Glutamatergic neuron (in vitro differentiated cells): ENCODE data around the gene TNFRSF11A. TPM values are rescaled to one million over a fixed set of nuclear protein-coding genes. Genes with fewer than 3 reads are reported as not detected.
A peak's percentile ranks its signal among the peaks of the same experiment; 100 is the strongest.

Source experiments
- DNase-seq: peaks from one replicate; pipeline ENCODE4 v3.0.0; 2022
- H3K27ac Mint-ChIP-seq: one replicate; pipeline ENCODE4 v1.8.0; 2020; ENCODE audit warnings: mild to moderate bottlenecking, mixed read lengths, inconsistent platforms; ENCODE audit not compliant: unreplicated experiment
- H3K27me3 Mint-ChIP-seq: one replicate; pipeline ENCODE4 v1.8.0; 2020; ENCODE audit warnings: mild to moderate bottlenecking, moderate library complexity, mixed read lengths, inconsistent platforms; ENCODE audit not compliant: unreplicated experiment
- H3K36me3 Mint-ChIP-seq: one replicate; pipeline ENCODE4 v1.8.0; 2020; ENCODE audit warnings: mild to moderate bottlenecking, mixed read lengths, inconsistent platforms; ENCODE audit not compliant: unreplicated experiment
- H3K4me1 Mint-ChIP-seq: one replicate; pipeline ENCODE4 v1.8.0; 2020; ENCODE audit warnings: mild to moderate bottlenecking, low read depth, mixed read lengths, inconsistent platforms; ENCODE audit not compliant: unreplicated experiment
- H3K4me3 Mint-ChIP-seq: one replicate; pipeline ENCODE4 v1.8.0; 2020; ENCODE audit warnings: mild to moderate bottlenecking, mixed read lengths, inconsistent platforms; ENCODE audit not compliant: unreplicated experiment
- H3K9me3 Mint-ChIP-seq: one replicate; pipeline ENCODE4 v1.8.0; 2020; ENCODE audit warnings: mild to moderate bottlenecking, moderate library complexity, mixed read lengths, inconsistent platforms; ENCODE audit not compliant: unreplicated experiment
- long read RNA-seq: library from polyadenylated mRNA; unstranded; transcript quantifications from one replicate; pipeline ENCODE4 v2.0.0, GENCODE V29; 2020; ENCODE audit not compliant: unreplicated experiment
- total RNA-seq: library from RNA; stranded (reverse); fragmentation: NEBNext Ultra II Directional; extraction: Animal tissue kit (Norgen Biotek cat#: 25700); gene quantifications from one replicate; pipeline ENCODE4 v1.2.1, GENCODE V29; 2021; ENCODE audit not compliant: unreplicated experiment
- TF ChIP-seq, protein P1 (sequence below): fragments of 200-600 bp; sonication (generic); IDR thresholded peaks from one replicate; pipeline ENCODE4 v1.5.0; 2021; ENCODE audit not compliant: partially characterized antibody, unreplicated experiment

Gene TNFRSF11A
- 1.2 TPM for total RNA-seq
- long read RNA-seq, result 0 reads

DNA sequence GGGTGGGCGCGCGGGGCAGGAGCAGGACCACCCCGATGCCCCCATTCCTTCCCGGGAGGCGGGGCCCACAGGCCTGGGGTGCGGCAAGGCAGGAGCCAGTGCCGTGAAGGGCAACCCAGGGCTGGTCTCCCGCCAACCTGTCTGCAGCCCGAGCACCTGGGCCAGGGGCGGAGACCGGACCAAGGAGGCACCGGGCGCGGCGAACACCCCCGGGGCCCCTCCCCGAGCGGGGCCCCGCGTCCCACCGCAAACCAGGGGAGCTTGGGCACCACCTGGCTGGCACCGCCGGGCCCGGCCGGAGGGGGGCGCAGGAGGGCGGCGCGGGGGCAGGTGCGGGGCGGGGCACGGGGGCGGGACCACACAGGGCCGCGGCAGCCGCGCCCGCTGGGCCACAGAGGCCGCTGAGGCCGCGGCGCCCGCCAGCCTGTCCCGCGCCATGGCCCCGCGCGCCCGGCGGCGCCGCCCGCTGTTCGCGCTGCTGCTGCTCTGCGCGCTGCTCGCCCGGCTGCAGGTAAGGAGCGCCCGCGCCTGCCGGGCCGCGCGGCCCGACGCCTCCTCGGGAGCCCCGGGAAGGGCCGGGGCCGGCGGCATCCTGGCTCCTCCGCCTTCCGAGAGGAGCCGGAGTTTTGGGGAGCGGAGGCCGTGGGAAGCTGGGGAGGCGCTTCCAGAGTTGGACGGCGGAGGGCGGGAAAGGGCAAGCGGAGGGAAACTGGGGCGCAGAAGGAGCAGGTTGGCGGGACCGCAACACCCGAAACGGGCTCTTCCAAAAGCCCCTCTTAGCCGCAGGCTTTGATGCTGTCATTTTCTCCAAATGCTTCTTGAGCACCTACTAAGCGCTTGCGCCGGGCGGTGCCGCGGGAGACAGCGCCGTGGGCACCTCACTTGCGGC lies at the start of gene TNFRSF11A:
Gene TNFRSF11A, plus strand, starts transcription at position 394 of the 889 bp plus-strand sequence. Its CDS starts 43 bp downstream, at position 437.
- Mint-ChIP-seq H3K4me3 (peak within 1 kb of the TSS; percentile 91), H3K27me3 (peaks cover 10% of the 10 kb centered on the region), H3K9me3 (peaks cover 7% of the 10 kb centered on the region), H3K4me1 (peaks cover 20% of the 10 kb centered on the region), H3K27ac (peak within 1 kb of the TSS; percentile 9), H3K36me3 (no peaks in the 10 kb centered on the region)
- TF ChIP-seq, protein P1, sequence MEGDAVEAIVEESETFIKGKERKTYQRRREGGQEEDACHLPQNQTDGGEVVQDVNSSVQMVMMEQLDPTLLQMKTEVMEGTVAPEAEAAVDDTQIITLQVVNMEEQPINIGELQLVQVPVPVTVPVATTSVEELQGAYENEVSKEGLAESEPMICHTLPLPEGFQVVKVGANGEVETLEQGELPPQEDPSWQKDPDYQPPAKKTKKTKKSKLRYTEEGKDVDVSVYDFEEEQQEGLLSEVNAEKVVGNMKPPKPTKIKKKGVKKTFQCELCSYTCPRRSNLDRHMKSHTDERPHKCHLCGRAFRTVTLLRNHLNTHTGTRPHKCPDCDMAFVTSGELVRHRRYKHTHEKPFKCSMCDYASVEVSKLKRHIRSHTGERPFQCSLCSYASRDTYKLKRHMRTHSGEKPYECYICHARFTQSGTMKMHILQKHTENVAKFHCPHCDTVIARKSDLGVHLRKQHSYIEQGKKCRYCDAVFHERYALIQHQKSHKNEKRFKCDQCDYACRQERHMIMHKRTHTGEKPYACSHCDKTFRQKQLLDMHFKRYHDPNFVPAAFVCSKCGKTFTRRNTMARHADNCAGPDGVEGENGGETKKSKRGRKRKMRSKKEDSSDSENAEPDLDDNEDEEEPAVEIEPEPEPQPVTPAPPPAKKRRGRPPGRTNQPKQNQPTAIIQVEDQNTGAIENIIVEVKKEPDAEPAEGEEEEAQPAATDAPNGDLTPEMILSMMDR, result peak; percentile 30
- peak; percentile 62 for DNase-seq

DNA sequence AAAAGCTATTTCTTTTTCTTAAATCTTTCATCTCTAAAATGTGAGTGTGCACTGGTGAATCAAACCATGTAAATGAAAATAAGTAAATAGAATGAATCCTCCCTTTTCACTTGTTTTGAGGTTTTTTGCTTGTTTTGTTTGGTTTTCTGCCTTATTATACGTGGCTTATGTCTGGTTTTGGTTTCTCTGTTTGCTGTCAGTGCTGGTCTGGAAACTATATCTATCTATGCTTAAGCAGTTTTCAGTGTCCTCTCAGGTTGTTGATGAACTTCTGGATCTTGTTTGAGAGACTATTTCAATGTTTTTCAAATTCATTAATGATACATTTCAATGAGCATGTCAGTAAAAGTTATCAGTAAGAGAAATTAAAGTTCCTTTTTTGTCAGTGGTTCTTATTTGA lies 48.1 kb upstream of the TNFRSF11A start:
- no peak overlapping the region for H3K4me3 Mint-ChIP-seq
- H3K9me3 Mint-ChIP-seq, result no peaks in the 10 kb centered on the region
- no peak for DNase-seq
- H3K36me3 Mint-ChIP-seq, result no peaks in the 10 kb centered on the region
- H3K27me3 Mint-ChIP-seq, result no peaks in the 10 kb centered on the region
- H3K4me1 Mint-ChIP-seq, result no peaks in the 10 kb centered on the region
- no peak overlapping the region for H3K27ac Mint-ChIP-seq
- TF ChIP-seq, protein P1, result no peak

DNA sequence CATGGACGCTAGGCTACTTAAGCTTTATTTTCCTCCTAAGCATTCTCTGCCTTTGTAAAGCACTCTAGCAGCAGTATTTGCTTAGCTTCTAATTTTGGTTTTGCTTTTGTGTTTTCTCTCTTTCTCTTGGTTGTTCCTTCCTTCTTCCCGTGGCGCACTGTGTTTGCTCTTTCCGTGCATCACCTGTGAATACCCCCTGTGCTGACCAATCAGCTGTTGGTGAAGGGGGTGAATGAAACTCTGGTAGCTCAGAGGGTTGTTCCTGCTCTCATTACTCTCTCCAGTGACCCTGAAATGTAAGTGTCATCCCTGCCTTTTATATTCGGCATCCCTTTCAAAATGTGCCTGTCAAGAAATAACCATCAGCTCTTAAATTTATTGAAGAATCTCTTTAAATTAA lies 45.5 kb upstream of the TNFRSF11A start:
- Mint-ChIP-seq H3K4me1 (no peaks in the 10 kb centered on the region), H3K27ac (no peak overlapping the region), H3K4me3 (no peak overlapping the region), H3K36me3 (no peaks in the 10 kb centered on the region), H3K27me3 (no peaks in the 10 kb centered on the region), H3K9me3 (no peaks in the 10 kb centered on the region)
- TF ChIP-seq, protein P1, result no peak
- DNase-seq, result no peak

DNA sequence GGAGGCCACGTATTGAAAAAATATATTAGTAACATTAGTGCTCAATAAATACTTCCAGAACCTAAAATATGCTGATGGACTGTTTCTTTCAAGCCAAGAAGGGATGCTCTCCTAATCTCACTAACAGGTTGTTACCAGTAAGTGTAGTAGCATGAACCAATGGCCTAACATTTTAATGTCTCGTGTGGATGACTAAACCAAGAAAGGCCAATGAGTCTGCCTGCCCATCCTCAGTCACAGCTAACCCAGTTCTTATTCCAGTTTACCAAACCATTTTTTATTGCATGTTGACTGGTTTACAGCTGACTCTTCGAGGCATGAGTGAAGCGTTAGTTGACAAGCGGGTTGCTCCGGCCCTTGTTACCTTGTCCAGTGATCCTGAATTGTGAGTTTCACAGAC lies 45.1 kb upstream of the TNFRSF11A start:
- TF ChIP-seq, protein P1, result no peak
- no peak overlapping the region for H3K27ac Mint-ChIP-seq
- no peaks in the 10 kb centered on the region for H3K9me3 Mint-ChIP-seq
- no peaks in the 10 kb centered on the region for H3K4me1 Mint-ChIP-seq
- no peak overlapping the region for H3K4me3 Mint-ChIP-seq
- H3K27me3 Mint-ChIP-seq, result no peaks in the 10 kb centered on the region
- H3K36me3 Mint-ChIP-seq, result no peaks in the 10 kb centered on the region
- DNase-seq, result no peak

DNA sequence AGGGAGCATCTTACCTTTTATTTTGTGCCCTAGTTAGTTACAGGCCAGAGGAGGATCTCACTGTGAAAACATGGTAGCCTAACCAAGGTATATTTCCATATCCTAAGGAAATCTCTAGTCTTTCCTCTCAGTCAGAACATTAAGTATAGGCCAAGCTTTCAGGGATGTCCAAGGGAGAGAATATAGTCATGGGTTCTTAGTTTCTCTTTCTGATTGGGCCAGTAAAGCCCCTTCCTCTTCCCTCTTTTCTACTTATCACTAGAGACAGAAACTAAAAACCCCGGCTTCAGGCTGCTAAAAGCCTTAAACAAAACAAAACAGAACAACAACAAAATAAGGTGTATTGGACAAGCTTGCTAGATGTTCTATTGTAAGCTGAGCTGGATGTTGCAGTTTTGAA lies 44.3 kb upstream of the TNFRSF11A start:
- no peak for DNase-seq
- Mint-ChIP-seq H3K27me3 (no peaks in the 10 kb centered on the region), H3K4me3 (no peak overlapping the region), H3K36me3 (no peaks in the 10 kb centered on the region), H3K9me3 (no peaks in the 10 kb centered on the region), H3K27ac (no peak overlapping the region), H3K4me1 (no peaks in the 10 kb centered on the region)
- TF ChIP-seq, protein P1, result no peak
